GM19455 (cell line): ENCODE data around the gene MEST.
"Not testable (repeated sequence)": the region's sequence is repeated elsewhere in the genome, so short reads cannot be mapped to it uniquely, and the experiment has no call there.

Experiments
- ATAC-seq: cut with Tn5 transposase; IDR thresholded peaks from one replicate; pipeline ENCODE4 v1.9.1; 2021; ENCODE audit not compliant: unreplicated experiment

Gene MEST, protein sequence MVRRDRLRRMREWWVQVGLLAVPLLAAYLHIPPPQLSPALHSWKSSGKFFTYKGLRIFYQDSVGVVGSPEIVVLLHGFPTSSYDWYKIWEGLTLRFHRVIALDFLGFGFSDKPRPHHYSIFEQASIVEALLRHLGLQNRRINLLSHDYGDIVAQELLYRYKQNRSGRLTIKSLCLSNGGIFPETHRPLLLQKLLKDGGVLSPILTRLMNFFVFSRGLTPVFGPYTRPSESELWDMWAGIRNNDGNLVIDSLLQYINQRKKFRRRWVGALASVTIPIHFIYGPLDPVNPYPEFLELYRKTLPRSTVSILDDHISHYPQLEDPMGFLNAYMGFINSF

DNA sequence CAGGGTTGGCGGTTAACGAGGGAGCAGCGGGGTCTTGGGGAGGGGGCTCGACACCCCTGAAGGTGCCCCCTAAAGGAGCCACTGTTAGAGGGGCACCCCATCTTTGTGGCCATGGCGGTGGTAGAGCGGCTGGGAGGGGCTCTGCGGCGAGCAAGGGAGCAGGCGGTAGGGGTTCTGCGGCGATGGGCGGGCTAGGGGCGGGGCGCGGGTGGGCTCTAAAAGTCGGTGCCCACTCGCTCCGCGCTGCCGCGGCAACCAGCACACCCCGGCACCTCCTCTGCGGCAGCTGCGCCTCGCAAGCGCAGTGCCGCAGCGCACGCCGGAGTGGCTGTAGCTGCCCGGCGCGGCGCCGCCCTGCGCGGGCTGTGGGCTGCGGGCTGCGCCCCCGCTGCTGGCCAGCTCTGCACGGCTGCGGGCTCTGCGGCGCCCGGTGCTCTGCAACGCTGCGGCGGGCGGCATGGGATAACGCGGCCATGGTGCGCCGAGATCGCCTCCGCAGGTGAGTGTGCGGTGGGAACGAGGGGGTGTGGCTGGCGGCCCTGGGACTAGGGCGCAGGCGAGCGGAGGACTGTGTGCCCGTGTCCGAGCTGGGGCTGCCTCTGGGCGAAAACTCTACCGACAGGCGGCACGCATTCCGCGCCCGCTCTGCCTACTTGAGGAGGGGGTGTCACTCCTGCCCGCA is at the start of gene MEST:
Gene MEST, plus strand, starts transcription at position 245 of the 682 bp plus-strand sequence. Its CDS starts 229 bp downstream, at position 474.
- ATAC-seq, result no peak

DNA sequence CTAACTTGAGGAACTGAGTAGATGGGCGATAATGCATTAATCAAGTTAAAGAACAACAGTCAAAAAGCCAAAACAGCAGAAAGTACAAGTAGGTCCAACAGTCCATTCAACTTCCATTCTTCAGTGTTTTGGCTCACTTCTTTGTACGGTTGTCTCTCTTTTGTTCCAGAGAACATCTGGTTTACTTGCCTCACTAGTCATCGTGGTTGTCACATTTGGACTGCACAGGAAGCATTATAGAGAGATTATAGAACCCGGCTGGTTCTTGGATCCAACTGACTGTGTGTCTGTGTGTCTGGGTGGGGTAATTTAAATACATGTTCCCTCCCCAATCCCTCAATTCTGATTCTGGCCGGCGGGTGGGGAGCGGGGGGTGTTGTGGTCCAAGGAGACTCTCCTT is 49.3 kb upstream of the MEST start:
- ATAC-seq, result no peak

GRCh38 chr7:130444234-130444633 is 47.7 kb upstream of the MEST start:
- no peak for ATAC-seq

DNA sequence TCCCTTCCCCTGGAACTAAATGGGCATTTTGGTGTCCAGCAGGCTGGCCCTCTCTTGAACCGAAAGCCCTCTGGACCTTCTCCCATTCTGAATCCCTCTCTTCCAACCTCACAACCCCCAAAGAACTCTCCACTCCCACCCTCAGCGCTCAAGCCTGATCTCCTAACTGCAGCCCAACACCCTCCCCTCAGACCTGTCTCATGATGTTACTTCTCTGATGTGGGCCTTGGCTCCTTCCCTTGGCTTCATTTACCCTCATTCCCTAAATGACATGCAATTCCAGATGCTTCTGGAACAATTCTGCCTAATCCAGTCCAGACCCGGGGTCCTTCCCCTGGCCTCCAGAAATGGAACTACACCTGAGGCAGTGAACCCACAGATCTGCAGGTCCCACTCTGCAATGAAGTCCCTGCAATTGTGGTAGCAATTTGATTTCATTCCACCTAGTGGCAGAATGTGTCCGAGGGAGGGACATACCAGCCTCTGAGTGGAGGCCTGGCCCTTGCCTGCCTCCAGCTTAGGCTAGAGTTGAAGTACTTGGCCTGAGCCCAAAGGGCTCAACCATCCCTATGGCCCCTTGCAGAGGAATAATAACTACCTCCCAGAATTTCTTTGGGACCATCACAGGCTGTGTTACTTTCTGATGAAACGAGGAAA is 47.0 kb upstream of the MEST start:
- ATAC-seq, result no peak

- no peak for ATAC-seq
These were observed 45.6 kb upstream of the MEST start for GRCh38 chr7:130446259-130446658.

GRCh38 chr7:130451344-130451743 is 40.5 kb upstream of the MEST start:
- not testable (repeated sequence) for ATAC-seq

- no peak for ATAC-seq
These were observed 38.9 kb upstream of the MEST start for GRCh38 chr7:130452951-130453350.

DNA sequence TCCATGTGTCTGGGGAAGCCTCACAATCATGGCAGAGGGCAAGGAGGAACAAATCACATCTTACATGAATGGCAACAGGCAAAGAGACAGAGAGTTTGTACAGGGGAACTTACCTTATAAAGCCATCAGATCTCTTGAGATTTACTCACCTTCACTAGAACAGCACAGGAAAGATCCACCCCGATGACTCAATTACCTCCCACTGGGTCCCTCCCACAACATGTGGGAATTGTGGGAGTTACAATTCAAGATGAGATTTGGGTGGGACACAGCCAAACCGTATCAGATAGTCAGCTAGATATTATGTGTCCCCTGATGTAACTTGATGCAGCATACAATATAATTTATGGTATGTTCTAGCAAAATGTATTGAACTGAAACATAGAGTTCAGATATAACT is 36.9 kb upstream of the MEST start:
- no peak for ATAC-seq

DNA sequence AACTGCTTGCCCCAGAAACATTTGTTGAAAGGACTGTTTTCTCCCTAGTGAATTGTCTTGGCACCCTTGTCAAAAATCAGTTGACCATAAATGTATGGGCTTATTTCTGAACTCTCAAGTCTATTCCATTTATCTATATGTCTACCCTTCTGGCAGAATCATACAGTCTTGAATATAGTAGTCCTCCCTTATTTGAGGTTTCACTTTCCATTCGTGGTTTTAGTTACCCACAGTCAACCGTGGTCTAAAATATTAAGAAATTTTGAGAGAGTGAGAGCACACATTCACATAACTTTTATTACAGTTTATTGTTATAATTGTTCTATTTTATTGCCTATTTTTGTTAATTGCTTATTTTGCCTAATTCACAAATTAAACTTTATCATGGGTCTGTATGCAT is 33.6 kb upstream of the MEST start:
- no peak for ATAC-seq

- ATAC-seq, result no peak
These were observed 30.6 kb upstream of the MEST start for GRCh38 chr7:130461272-130461671.

DNA sequence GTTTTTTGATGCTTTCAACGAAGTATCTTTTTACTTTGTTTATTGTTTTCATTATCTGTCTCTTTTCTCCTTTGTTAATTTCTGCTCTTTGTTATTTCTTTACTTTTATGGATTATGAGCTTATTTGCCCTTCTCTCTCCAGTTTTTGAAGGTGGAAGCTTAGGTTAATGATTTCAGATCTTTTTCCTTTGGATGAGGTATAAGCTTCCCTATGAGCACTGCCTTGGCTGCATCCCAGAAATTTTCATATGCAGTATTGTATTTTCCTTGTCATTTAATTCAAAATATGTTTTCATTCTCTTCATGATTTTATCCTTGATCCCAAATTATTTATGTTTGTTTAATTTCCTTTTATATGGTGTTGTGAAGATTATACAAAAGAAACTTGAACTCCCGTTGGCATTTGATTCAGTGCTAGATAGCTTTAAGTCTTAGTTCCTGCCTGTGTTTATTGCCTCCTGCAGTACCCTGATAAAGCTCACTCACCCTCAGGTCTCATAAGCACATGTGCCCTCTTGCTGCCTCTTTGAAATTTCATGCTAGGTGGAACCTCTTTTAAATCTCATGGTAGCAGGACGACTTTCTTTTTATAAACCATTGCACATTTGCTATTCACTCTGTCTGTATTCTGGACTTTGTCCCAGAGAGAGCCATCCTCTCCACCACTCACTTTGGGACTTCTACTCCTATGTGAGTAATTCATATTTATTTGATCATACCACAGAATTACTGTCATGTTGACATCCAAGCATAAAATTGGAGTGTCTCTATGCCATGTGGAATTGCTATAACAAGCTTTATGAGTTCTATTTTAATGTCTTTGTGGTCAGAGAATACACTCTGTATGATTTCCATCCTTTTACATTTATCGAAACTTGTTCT is 28.1 kb upstream of the MEST start:
- ATAC-seq, result no peak

DNA sequence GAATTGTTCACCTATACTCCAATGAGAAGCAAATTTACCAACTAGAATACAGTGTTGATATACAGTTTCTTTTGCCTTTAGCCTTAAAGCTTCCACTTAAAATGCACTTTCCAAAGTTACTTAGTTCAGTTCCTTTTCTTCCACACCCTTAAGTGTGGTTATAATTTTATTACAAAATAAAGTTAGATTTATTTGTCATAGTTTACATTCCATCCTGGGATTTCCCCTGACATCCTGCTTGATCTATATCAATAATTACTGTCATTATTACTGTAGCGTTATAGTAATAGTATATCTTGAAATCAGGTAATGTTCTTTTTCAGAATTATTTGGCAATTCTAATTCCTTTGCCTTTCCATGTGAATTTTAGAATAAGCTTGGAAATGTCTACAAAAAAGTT is 23.3 kb upstream of the MEST start:
- ATAC-seq, result no peak

- no peak for ATAC-seq
These were observed 19.9 kb upstream of the MEST start for GRCh38 chr7:130471974-130472373.

DNA sequence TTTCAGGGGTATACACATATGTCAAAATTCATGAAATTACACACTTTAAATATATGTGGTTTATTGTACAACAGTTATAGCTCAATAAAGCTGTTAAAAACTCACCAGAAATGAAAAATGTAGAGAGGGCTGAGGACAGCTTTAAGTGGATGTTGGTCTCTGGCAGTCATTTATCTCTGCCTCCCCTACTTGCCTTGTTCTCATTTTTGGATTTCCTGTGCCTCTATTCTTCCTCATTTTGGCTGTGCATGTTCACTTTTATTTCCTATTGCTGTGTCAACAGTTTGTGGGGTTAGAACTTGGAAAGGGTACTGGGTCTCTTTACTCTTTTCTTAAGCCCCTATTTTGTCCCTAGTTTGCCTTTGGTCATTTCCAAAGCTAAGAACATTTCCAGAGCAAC is 18.6 kb upstream of the MEST start:
- no peak for ATAC-seq

DNA sequence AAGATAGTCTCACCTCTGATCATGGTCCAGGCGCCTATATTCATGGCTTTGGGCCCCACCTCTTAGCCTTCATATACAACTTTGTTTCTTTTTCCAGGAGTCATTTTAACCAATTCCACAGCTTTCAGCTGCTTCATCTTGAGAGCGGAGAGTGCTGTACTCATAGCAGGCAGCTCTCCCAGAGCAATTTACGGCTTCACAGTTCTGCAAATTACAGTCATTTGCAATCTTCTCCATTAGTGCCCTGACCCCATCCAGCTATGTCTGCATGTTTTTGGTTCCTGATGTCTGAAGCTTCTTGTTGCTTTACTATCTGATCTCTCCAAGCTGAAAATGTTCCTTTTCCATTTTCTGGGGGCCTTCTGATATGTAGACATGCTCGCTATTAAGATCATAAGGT is 18.0 kb upstream of the MEST start:
- no peak for ATAC-seq

- ATAC-seq, result no peak
These were observed 16.1 kb upstream of the MEST start for GRCh38 chr7:130475776-130476175.

GRCh38 chr7:130476297-130477150 is 15.4 kb upstream of the MEST start:
- peak; percentile 90 for ATAC-seq

GRCh38 chr7:130478991-130479390 is 12.9 kb upstream of the MEST start:
- ATAC-seq, result no peak

DNA sequence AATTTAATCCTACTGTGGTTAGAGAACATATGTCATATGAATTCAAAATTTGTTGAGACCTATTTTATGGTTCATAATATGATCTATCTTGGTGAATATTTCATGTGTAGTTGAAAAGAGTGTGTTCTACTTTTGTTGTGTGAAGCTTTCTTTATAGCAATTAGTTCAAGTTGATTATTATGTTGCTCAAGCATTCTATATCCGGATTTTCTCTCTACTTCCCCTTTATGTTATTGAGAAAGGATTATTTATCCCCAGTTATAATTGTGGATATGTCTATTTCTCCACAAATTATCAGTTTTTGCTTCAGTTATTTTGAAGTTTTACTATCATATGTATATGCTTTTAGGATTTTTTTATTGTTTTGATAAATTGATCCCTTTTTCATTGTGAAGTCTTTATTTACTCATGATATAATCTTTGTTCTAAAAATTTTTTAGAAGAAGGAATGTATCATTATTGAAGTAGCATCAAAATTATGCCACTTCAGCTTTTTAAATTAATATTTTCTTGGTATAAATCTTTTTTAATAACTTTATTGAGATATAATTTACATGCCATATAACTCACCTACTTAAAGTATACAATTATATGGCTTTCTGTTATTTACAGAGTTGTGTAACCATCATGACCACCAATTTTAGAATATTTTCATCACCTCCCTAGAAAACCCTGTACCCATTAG is 12.0 kb upstream of the MEST start:
- ATAC-seq, result no peak

GRCh38 chr7:130481898-130482297 is 10.0 kb upstream of the MEST start:
- ATAC-seq, result no peak
